Measurements from ENCODE around the gene AURKB. TPM values are rescaled to one million over a fixed set of nuclear protein-coding genes. Genes with fewer than 3 reads are reported as not detected.

Gene AURKB
- total RNA-seq, 4 donors from 2014 or later = 12.8 TPM; not detected in 3

DNA sequence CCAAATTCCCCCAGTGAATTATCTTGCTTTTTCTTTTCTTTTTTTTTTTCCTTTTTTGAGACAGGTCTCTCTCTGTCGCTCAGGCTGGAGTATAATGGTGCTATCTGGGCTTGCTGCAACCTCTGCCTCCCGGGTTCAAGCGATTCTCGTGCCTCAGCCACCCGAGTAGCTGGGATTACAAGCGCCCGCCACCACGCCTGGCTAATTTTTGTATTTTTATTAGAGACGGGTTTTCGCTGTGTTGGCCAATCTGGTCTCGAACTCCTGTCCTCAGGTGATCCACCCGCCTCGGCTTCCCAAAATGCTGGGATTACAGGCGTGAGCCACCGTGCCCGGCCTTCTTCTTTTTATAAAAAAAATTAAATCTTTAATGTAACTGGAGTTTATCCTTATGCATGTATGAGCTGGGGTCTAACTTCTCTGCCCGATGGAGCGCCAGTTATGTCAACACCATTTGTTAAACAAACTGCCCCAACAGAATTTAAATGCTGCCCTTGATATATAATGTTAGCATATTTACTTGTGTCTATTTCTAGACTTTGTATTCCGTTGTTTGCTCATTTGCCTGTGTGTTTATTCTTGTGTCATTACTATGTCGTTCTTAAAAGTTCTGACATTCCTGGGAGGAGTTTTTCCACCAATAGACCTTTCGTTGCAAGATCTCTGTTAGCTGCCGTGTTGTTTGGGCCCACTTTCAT is 535 bp upstream of the AURKB start:
- no peaks in the 10 kb centered on the region for H3K27me3 ChIP-seq
- H3K27ac ChIP-seq = peak overlapping the region; percentile 83 to 87
- H3K4me3 ChIP-seq = peak overlapping the region; percentile 35 to 48
- intact Hi-C loops (cut with DNase I; ENCODE audit: low total_unique reads) = no loop called here
- no peaks in the 10 kb centered on the region for H3K4me1 ChIP-seq
- H3K9me3 ChIP-seq = no peaks in the 10 kb centered on the region
- no peak for TF ChIP-seq CTCF (IDR thresholded peaks at IDR 0.05)
- TF ChIP-seq POLR2A (IDR thresholded peaks at IDR 0.05) = no peak
- no peaks in the 10 kb centered on the region for H3K36me3 ChIP-seq
- no peak for DNase-seq

- no peaks in the 10 kb centered on the region for H3K9me3 ChIP-seq
- H3K27ac ChIP-seq = no peak overlapping the region
- H3K36me3 ChIP-seq = no peaks in the 10 kb centered on the region
- intact Hi-C loops (cut with DNase I; ENCODE audit: low total_unique reads) = no loop called here
- no peak overlapping the region for H3K4me3 ChIP-seq
- H3K4me1 ChIP-seq = no peaks in the 10 kb centered on the region
- no peaks in the 10 kb centered on the region for H3K27me3 ChIP-seq
- DNase-seq = no peak
- TF ChIP-seq CTCF (IDR thresholded peaks at IDR 0.05) = no peak
- TF ChIP-seq POLR2A (IDR thresholded peaks at IDR 0.05) = no peak
Measured at GRCh38 chr17:8206536-8206935, 3.8 kb downstream of the AURKB start.

GRCh38 chr17:8204761-8205555 is 5.4 kb downstream of the AURKB start:
- DNase-seq = no peak
- Histone ChIP-seq H3K36me3 (no peaks in the 10 kb centered on the region), H3K4me1 (no peaks in the 10 kb centered on the region), H3K27ac (no peak overlapping the region), H3K4me3 (no peak overlapping the region), H3K9me3 (no peaks in the 10 kb centered on the region), H3K27me3 (no peaks in the 10 kb centered on the region)
- intact Hi-C loops (cut with DNase I; ENCODE audit: low total_unique reads) = no loop called here
- TF ChIP-seq POLR2A (IDR thresholded peaks at IDR 0.05) = no peak
- TF ChIP-seq CTCF (IDR thresholded peaks at IDR 0.05) = no peak

DNA sequence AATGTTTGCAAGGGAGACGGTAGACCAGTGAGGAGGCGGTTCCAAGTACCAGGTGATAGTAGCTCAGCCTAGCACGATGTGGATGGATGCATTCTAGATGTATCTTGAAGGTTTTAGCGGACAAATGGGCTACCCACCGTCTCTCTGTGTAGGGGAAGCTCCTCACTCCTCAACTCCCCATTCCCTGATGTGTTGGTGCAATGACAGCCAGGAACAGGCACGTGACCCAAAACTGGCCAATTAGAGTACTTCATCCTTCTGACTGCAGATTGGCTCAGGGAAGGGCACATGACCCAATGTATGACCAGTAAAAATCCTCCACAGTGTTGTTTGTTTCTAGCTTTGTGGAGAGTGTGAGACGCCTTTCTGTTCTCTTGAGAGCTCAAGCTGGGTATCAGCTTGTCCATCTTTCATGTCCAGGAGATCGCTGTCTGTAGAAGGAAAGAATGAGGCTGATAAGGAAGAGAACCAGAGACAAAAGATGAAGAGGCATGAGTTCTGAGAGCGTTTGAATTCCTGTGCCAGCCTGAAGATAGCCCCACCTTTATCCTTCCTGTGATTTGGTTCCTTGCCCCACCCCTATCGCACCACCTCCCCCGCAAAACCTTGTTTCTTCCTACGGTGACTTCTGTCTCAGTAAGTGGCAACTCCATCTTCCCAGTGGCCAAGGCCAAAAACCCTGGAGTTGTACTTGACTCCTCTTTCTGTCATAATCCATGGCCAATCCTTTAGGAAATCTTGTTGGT is 18.1 kb downstream of the AURKB start:
- Histone ChIP-seq H3K4me3 (peak overlapping the region; percentile 20 to 29), H3K4me1 (peaks cover 8 to 13% of the 10 kb centered on the region in 2 donors), H3K9me3 (no peaks in the 10 kb centered on the region), H3K27me3 (no peaks in the 10 kb centered on the region), H3K36me3 (no peaks in the 10 kb centered on the region), H3K27ac (peak overlapping the region; percentile 86 to 91)
- DNase-seq = peak; percentile 80 to 94
- intact Hi-C loops (cut with DNase I; ENCODE audit: low total_unique reads) = no loop called here
- TF ChIP-seq POLR2A (IDR thresholded peaks at IDR 0.05) (peak; percentile 84 to 90), CTCF (IDR thresholded peaks at IDR 0.05) (no peak)
